ENCODE data around the gene PRLR.

DNA sequence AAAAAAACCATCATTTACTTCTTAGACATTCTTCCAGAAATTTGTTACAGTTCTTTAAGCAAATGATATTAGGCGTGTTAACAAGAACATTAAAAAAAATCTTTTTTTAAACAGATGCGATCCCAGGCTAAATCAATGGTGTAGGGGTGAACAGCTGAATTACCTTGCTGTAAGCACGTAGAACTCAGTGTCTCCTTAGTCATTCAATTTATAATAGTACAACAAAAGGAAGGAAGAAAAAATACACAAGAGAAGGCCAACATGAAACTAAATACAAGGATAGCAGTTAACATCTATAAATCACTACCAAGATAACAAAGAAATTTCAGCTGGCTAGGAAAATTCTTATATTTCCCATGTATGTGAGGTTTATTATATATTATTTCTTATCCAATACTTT lies 217.9 kb downstream of the PRLR start:
- TF ChIP-seq, protein P1, sequence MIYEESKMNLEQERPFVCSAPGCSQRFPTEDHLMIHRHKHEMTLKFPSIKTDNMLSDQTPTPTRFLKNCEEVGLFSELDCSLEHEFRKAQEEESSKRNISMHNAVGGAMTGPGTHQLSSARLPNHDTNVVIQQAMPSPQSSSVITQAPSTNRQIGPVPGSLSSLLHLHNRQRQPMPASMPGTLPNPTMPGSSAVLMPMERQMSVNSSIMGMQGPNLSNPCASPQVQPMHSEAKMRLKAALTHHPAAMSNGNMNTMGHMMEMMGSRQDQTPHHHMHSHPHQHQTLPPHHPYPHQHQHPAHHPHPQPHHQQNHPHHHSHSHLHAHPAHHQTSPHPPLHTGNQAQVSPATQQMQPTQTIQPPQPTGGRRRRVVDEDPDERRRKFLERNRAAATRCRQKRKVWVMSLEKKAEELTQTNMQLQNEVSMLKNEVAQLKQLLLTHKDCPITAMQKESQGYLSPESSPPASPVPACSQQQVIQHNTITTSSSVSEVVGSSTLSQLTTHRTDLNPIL (CRISPR knock-in tag; IDR thresholded peaks at IDR 0.05; ENCODE audit: low read depth), result no peak
- TF ChIP-seq, protein P2, sequence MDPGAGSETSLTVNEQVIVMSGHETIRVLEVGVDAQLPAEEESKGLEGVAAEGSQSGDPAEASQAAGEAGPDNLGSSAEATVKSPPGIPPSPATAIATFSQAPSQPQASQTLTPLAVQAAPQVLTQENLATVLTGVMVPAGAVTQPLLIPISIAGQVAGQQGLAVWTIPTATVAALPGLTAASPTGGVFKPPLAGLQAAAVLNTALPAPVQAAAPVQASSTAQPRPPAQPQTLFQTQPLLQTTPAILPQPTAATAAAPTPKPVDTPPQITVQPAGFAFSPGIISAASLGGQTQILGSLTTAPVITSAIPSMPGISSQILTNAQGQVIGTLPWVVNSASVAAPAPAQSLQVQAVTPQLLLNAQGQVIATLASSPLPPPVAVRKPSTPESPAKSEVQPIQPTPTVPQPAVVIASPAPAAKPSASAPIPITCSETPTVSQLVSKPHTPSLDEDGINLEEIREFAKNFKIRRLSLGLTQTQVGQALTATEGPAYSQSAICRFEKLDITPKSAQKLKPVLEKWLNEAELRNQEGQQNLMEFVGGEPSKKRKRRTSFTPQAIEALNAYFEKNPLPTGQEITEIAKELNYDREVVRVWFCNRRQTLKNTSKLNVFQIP (CRISPR knock-in tag; IDR thresholded peaks at IDR 0.05; ENCODE audit: borderline replicate concordance, low read depth), result no peak
- TF ChIP-seq, protein P3, sequence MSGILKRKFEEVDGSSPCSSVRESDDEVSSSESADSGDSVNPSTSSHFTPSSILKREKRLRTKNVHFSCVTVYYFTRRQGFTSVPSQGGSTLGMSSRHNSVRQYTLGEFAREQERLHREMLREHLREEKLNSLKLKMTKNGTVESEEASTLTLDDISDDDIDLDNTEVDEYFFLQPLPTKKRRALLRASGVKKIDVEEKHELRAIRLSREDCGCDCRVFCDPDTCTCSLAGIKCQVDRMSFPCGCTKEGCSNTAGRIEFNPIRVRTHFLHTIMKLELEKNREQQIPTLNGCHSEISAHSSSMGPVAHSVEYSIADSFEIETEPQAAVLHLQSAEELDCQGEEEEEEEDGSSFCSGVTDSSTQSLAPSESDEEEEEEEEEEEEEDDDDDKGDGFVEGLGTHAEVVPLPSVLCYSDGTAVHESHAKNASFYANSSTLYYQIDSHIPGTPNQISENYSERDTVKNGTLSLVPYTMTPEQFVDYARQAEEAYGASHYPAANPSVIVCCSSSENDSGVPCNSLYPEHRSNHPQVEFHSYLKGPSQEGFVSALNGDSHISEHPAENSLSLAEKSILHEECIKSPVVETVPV (CRISPR knock-in tag; IDR thresholded peaks at IDR 0.05), result no peak
- no peak for TF ChIP-seq PATZ1 (CRISPR knock-in tag; IDR thresholded peaks at IDR 0.05; ENCODE audit: borderline replicate concordance)
- no peak for TF ChIP-seq OSR1 (CRISPR knock-in tag; IDR thresholded peaks at IDR 0.05)
- no peak for TF ChIP-seq ZNF70 (CRISPR knock-in tag; IDR thresholded peaks at IDR 0.05)
- no peak for TF ChIP-seq ARNTL (CRISPR knock-in tag; IDR thresholded peaks at IDR 0.05; ENCODE audit: borderline replicate concordance, low read depth)
- no peak for TF ChIP-seq TOX (CRISPR knock-in tag; IDR thresholded peaks at IDR 0.05; ENCODE audit: borderline replicate concordance)
- TF ChIP-seq TCF4 (CRISPR knock-in tag; IDR thresholded peaks at IDR 0.05; ENCODE audit: borderline replicate concordance), result no peak
- TF ChIP-seq ZNF565 (CRISPR knock-in tag; conservative IDR thresholded peaks at IDR 0.05; ENCODE audit: low read depth), result no peak
- no peak for TF ChIP-seq ESRRG (CRISPR knock-in tag; IDR thresholded peaks at IDR 0.05)
- no peak for TF ChIP-seq RARB (CRISPR knock-in tag; IDR thresholded peaks at IDR 0.05)
- TF ChIP-seq ZFP30 (CRISPR knock-in tag; IDR thresholded peaks at IDR 0.05), result no peak

All from SK-N-SH treated with all-trans-retinoic acid at 6 μM for 48 hours (cell line).